ENCODE measurements around the gene GLB1L3. TPM values are rescaled to one million over a fixed set of nuclear protein-coding genes. Genes with fewer than 3 reads are reported as not detected.
"Not testable (repeated sequence)": the region's sequence is repeated elsewhere in the genome, so short reads cannot be mapped to it uniquely, and the experiment has no call there.

Gene GLB1L3
- polyA plus RNA-seq, 1 experiment: not detected

GRCh38 chr11:134282121-134283045, 6.2 kb downstream of the GLB1L3 start:
- Histone ChIP-seq H3K36me3 (ENCODE audit: control insufficient read depth, insufficient read depth, low read length) (no peaks in the 10 kb centered on the region), H3K4me3 (ENCODE audit: low read depth, low read length) (no peak overlapping the region), H3K27me3 (ENCODE audit: control insufficient read depth, insufficient read depth, low read length) (peaks cover 9% of the 10 kb centered on the region)
- ChIA-PET POLR2A (no interaction called here), CTCF (interaction anchor here (1.8 kb wide), 1 partner anchor 20 kb away, joined by 5 read pairs; no protein-coding TSS in a partner anchor)
- TF ChIP-seq CTCF (IDR thresholded peaks at IDR 0.05; ENCODE audit: insufficient read depth, low read depth, low read length): no peak
- DNase-seq (ENCODE audit: low read depth): no peak

GRCh38 chr11:134283461-134284230, 7.5 kb downstream of the GLB1L3 start:
- no peak for DNase-seq (ENCODE audit: low read depth)
- TF ChIP-seq CTCF (IDR thresholded peaks at IDR 0.05; ENCODE audit: insufficient read depth, low read depth, low read length): no peak
- ChIA-PET CTCF (interaction anchor here (1.8 kb wide), 1 partner anchor 22 kb away, joined by 5 read pairs; no protein-coding TSS in a partner anchor), POLR2A (no interaction called here)
- no peaks in the 10 kb centered on the region for H3K36me3 ChIP-seq (ENCODE audit: control insufficient read depth, insufficient read depth, low read length)
- no peaks in the 10 kb centered on the region; the same call in 1 of the 2 replicates for H3K27me3 ChIP-seq (ENCODE audit: control insufficient read depth, insufficient read depth, low read length)
- H3K4me3 ChIP-seq (ENCODE audit: low read depth, low read length): no peak overlapping the region

DNA sequence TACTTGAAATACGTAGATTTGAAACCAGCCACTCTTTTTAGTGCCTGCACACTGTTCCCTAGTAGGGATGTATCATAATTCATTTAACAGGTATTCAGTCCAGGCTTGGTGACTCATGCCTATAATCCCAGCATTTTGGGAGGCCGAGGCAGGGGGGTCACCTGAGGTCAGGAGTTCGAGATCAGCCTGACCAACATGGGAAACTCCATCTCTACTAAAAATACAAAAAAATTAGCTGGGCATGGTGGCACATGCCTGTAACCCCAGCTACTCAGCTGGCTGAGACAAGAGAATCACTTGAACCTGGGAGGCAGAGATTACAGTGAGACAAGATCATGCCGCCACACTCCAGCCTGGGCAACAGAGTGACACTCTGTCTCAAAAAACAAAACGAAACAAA, 8.2 kb downstream of the GLB1L3 start:
- DNase-seq (ENCODE audit: low read depth); H3K4me3 ChIP-seq (ENCODE audit: low read depth, low read length); POLR2A ChIA-PET; H3K36me3 ChIP-seq (ENCODE audit: control insufficient read depth, insufficient read depth, low read length); H3K27me3 ChIP-seq (ENCODE audit: control insufficient read depth, insufficient read depth, low read length): not testable (repeated sequence)
- CTCF ChIA-PET: interaction anchor here (0.8 kb wide), 1 partner anchor 469 kb away, joined by 4 read pairs; no protein-coding TSS in a partner anchor

GRCh38 chr11:134287561-134287960, 11.4 kb downstream of the GLB1L3 start:
- POLR2A ChIA-PET: no interaction called here
- DNase-seq (ENCODE audit: low read depth): no peak
- CTCF ChIA-PET: no interaction called here

GRCh38 chr11:134288486-134288885, 12.3 kb downstream of the GLB1L3 start:
- ChIA-PET CTCF (no interaction called here), POLR2A (no interaction called here)
- no peak for TF ChIP-seq CTCF (IDR thresholded peaks at IDR 0.05; ENCODE audit: insufficient read depth, low read depth, low read length)
- no peaks in the 10 kb centered on the region for H3K36me3 ChIP-seq (ENCODE audit: control insufficient read depth, insufficient read depth, low read length)
- H3K4me3 ChIP-seq (ENCODE audit: low read depth, low read length): no peak overlapping the region
- no peaks in the 10 kb centered on the region; the same call in 1 of the 2 replicates for H3K27me3 ChIP-seq (ENCODE audit: control insufficient read depth, insufficient read depth, low read length)
- DNase-seq (ENCODE audit: low read depth): no peak

More at GRCh38 chr11:134287561-134287960, 11.4 kb downstream of the GLB1L3 start:
- Histone ChIP-seq H3K4me3 (ENCODE audit: low read depth, low read length) (no peak overlapping the region), H3K36me3 (ENCODE audit: control insufficient read depth, insufficient read depth, low read length) (no peaks in the 10 kb centered on the region), H3K27me3 (ENCODE audit: control insufficient read depth, insufficient read depth, low read length) (no peaks in the 10 kb centered on the region; the same call in 1 of the 2 replicates)
- no peak for TF ChIP-seq CTCF (IDR thresholded peaks at IDR 0.05; ENCODE audit: insufficient read depth, low read depth, low read length)
